Testis (tissue), 2 donors: ENCODE results near the gene ATP2A2.

Experiments
- CTCF ChIP-seq, 3 experiments: fragments of 450-650 bp in 2 of 3; fragments of 200-600 bp in 1 of 3; sonication (generic) in 1 of 3; IDR thresholded peaks; one replicate each; pipeline ENCODE4 v1.5.1; 2016 to 2019; ENCODE audit warnings: antibody characterized with exemption in 3 of 3, mild to moderate bottlenecking in 2 of 3, moderate library complexity in 1 of 3
- POLR2A ChIP-seq: fragments of 450-650 bp; IDR thresholded peaks from one replicate; pipeline ENCODE4 v1.6.1; 2017; ENCODE audit warnings: antibody characterized with exemption, mild to moderate bottlenecking, moderate library complexity

GRCh38 chr12:110353211-110353965 lies 72.3 kb downstream of the ATP2A2 start:
- TF ChIP-seq POLR2A, result no peak
- TF ChIP-seq CTCF (IDR thresholded peaks at IDR 0.05), result no peak
